Ureter (tissue), 1 donor: Measurements from ENCODE around the gene RNF141. TPM values are rescaled to one million over a fixed set of nuclear protein-coding genes. Genes with fewer than 3 reads are reported as not detected.

Source experiments
- DNase-seq: peaks from one replicate; pipeline ENCODE4 v3.0.0-alpha.2; 2020; ENCODE audit warnings: low spot score
- total RNA-seq: library from RNA; stranded (reverse); gene quantifications from one replicate; pipeline ENCODE4 v1.2.4, GENCODE V29; 2023
- donor health status: DM: yes; HTN: yes; CAD: no.

RNF141 gene
- total RNA-seq, 1 donor from 2014 or later: 44.6 TPM

GRCh38 chr11:10522921-10523320 lies 18.1 kb downstream of the RNF141 start:
- no peak for DNase-seq

GRCh38 chr11:10522276-10522675 lies 18.7 kb downstream of the RNF141 start:
- no peak for DNase-seq

GRCh38 chr11:10520562-10520961 lies 20.4 kb downstream of the RNF141 start:
- DNase-seq: no peak

GRCh38 chr11:10519630-10520029 lies 21.4 kb downstream of the RNF141 start:
- DNase-seq: no peak

- no peak for DNase-seq
Observed at GRCh38 chr11:10518891-10519290, 22.1 kb downstream of the RNF141 start.

GRCh38 chr11:10518123-10518522 lies 22.9 kb downstream of the RNF141 start:
- DNase-seq: no peak

GRCh38 chr11:10515418-10515817 lies 25.6 kb downstream of the RNF141 start:
- no peak for DNase-seq

GRCh38 chr11:10514709-10515108 lies 26.3 kb downstream of the RNF141 start:
- no peak for DNase-seq

GRCh38 chr11:10514202-10514601 lies 26.8 kb downstream of the RNF141 start:
- no peak for DNase-seq

GRCh38 chr11:10511181-10511621 lies 29.8 kb downstream of the RNF141 start:
- DNase-seq: no peak

GRCh38 chr11:10506008-10506370 lies 35.0 kb downstream of the RNF141 start:
- no peak for DNase-seq

GRCh38 chr11:10505278-10506007 lies 35.5 kb downstream of the RNF141 start:
- DNase-seq: no peak

- no peak for DNase-seq
Observed at GRCh38 chr11:10504490-10504889, 36.5 kb downstream of the RNF141 start.

- DNase-seq: peak; percentile 32
Observed at GRCh38 chr11:10503777-10504480, 37.1 kb downstream of the RNF141 start.

GRCh38 chr11:10503221-10503620 lies 37.8 kb downstream of the RNF141 start:
- no peak for DNase-seq

GRCh38 chr11:10502770-10503169 lies 38.2 kb downstream of the RNF141 start:
- no peak for DNase-seq

GRCh38 chr11:10502065-10502680 lies 38.8 kb downstream of the RNF141 start:
- no peak for DNase-seq

GRCh38 chr11:10500757-10501684 lies 40.0 kb downstream of the RNF141 start:
- DNase-seq: peak; percentile 34

- no peak for DNase-seq
Observed at GRCh38 chr11:10499874-10500601, 40.9 kb downstream of the RNF141 start.

GRCh38 chr11:10499452-10499851 lies 41.5 kb downstream of the RNF141 start:
- peak; percentile 35 for DNase-seq
